Tibial artery (tissue), 4 donors: ENCODE data around the gene ZP2.

Source experiments
- DNase-seq, 2 donors: peaks; one replicate each; pipeline ENCODE4 v3.0.0-alpha.2; 2019
- H3K27ac ChIP-seq, 2 donors: fragments of 200-600 bp; sonication (generic) in 1 of 2; 1 replicate in 1 of 2; 2 replicates in 1 of 2; pipeline ENCODE4 v1.5.1; 2018 to 2019; ENCODE audit warnings: mild to moderate bottlenecking in 1 of 2
- H3K27me3 ChIP-seq, 2 donors: fragments of 200-600 bp; sonication (generic) in 1 of 2; one replicate each; pipeline versions ENCODE4 v1.5.1 to v1.6.0; 2016 to 2019
- H3K36me3 ChIP-seq, 3 donors: fragments of 200-600 bp; sonication (generic) in 2 of 3; one replicate each; pipeline ENCODE4 v1.5.1; 2016 to 2019; ENCODE audit warnings: mild to moderate bottlenecking in 2 of 3
- H3K4me1 ChIP-seq, 4 donors: fragments of 200-600 bp; sonication (generic) in 2 of 4; 1 replicate in 3 of 4; 2 replicates in 1 of 4; pipeline ENCODE4 v1.5.1; 2016 to 2019
- H3K4me3 ChIP-seq, 2 donors: fragments of 200-600 bp; sonication (generic) in 1 of 2; 1 replicate in 1 of 2; 2 replicates in 1 of 2; pipeline ENCODE4 v1.5.1; 2018 to 2019; ENCODE audit warnings: mild to moderate bottlenecking in 2 of 2
- H3K9me3 ChIP-seq, 3 donors: fragments of 200-600 bp; sonication (generic) in 1 of 3; one replicate each; pipeline ENCODE4 v1.5.1; 2016 to 2019
- CTCF ChIP-seq, 2 experiments: fragments of 200-600 bp in 1 of 2; fragments of 450-650 bp in 1 of 2; IDR thresholded peaks; one replicate each; pipeline ENCODE4 v1.5.1; 2017 to 2019; ENCODE audit warnings: antibody characterized with exemption in 2 of 2, mild to moderate bottlenecking in 1 of 2, moderate library complexity in 1 of 2
- intact Hi-C: fragments of 100-400 bp; cut with DNase I; formaldehyde crosslinking; loops from one replicate; pipeline ENCODE4 v1.15.0; 2023; ENCODE audit warnings: low total_unique reads

The ZP2 gene

GRCh38 chr16:21217121-21217520 is 5.7 kb upstream of the ZP2 start:
- H3K27me3 ChIP-seq: peaks cover 0 to 20% of the 10 kb centered on the region in 2 donors
- intact Hi-C loops: no loop called here
- no peaks in the 10 kb centered on the region for H3K36me3 ChIP-seq
- no peaks in the 10 kb centered on the region for H3K9me3 ChIP-seq
- TF ChIP-seq CTCF (IDR thresholded peaks at IDR 0.05): no peak
- no peak for DNase-seq
- no peak overlapping the region for H3K4me3 ChIP-seq
- H3K27ac ChIP-seq: no peak overlapping the region
- no peaks in the 10 kb centered on the region for H3K4me1 ChIP-seq

GRCh38 chr16:21214086-21214485 is 2.7 kb upstream of the ZP2 start:
- no peak for DNase-seq
- TF ChIP-seq CTCF (IDR thresholded peaks at IDR 0.05): no peak
- H3K4me1 ChIP-seq: no peaks in the 10 kb centered on the region
- H3K4me3 ChIP-seq: no peak overlapping the region
- no peaks in the 10 kb centered on the region for H3K9me3 ChIP-seq
- peaks cover 0 to 31% of the 10 kb centered on the region in 2 donors for H3K27me3 ChIP-seq
- intact Hi-C loops: no loop called here
- H3K27ac ChIP-seq: no peak overlapping the region
- no peaks in the 10 kb centered on the region for H3K36me3 ChIP-seq

GRCh38 chr16:21208446-21209230 is 2.7 kb downstream of the ZP2 start:
- no peak overlapping the region for H3K27ac ChIP-seq
- no peaks in the 10 kb centered on the region for H3K36me3 ChIP-seq
- no peaks in the 10 kb centered on the region for H3K4me1 ChIP-seq
- DNase-seq: no peak
- no peak for TF ChIP-seq CTCF (IDR thresholded peaks at IDR 0.05)
- peaks cover 0 to 21% of the 10 kb centered on the region in 2 donors for H3K27me3 ChIP-seq
- intact Hi-C loops: no loop called here
- H3K4me3 ChIP-seq: no peak overlapping the region
- no peaks in the 10 kb centered on the region for H3K9me3 ChIP-seq

- Histone ChIP-seq H3K36me3 (no peaks in the 10 kb centered on the region), H3K4me3 (no peak overlapping the region), H3K9me3 (no peaks in the 10 kb centered on the region), H3K27me3 (peaks cover 0 to 11% of the 10 kb centered on the region in 2 donors), H3K27ac (no peak overlapping the region), H3K4me1 (no peaks in the 10 kb centered on the region)
- TF ChIP-seq CTCF (IDR thresholded peaks at IDR 0.05): no peak
- DNase-seq: no peak
- intact Hi-C loops: no loop called here
Measured at GRCh38 chr16:21206550-21206949, 4.8 kb downstream of the ZP2 start.

- no peak overlapping the region for H3K4me3 ChIP-seq
- H3K27me3 ChIP-seq: peaks cover 0 to 6% of the 10 kb centered on the region in 2 donors
- DNase-seq: no peak
- H3K4me1 ChIP-seq: no peaks in the 10 kb centered on the region
- H3K27ac ChIP-seq: no peak overlapping the region
- TF ChIP-seq CTCF (IDR thresholded peaks at IDR 0.05): no peak
- intact Hi-C loops: no loop called here
- no peaks in the 10 kb centered on the region for H3K36me3 ChIP-seq
- no peaks in the 10 kb centered on the region for H3K9me3 ChIP-seq
Measured at GRCh38 chr16:21205303-21205702, 6.1 kb downstream of the ZP2 start.
